ENCODE measurements around the gene CRIM1.

Gene CRIM1

DNA sequence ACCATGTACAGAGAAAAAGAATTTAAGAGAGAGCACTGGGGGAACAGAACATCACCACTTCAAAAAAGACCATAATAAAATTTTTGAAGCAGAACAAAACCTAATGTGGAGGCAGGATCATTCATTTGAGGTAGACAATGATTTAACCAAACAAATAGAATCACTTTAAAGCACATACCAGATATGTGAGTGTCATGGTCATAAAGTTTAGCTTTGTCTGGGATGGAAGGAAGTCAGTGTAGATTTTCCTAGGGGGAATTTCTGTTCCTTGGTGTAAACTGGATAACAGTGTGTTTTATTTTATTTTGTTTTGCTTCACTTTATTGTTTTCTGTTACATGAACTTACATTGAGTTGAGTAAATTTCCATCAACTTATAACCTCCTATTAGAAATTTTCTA, 120.8 kb downstream of the CRIM1 start:
- TF ChIP-seq, protein P1, sequence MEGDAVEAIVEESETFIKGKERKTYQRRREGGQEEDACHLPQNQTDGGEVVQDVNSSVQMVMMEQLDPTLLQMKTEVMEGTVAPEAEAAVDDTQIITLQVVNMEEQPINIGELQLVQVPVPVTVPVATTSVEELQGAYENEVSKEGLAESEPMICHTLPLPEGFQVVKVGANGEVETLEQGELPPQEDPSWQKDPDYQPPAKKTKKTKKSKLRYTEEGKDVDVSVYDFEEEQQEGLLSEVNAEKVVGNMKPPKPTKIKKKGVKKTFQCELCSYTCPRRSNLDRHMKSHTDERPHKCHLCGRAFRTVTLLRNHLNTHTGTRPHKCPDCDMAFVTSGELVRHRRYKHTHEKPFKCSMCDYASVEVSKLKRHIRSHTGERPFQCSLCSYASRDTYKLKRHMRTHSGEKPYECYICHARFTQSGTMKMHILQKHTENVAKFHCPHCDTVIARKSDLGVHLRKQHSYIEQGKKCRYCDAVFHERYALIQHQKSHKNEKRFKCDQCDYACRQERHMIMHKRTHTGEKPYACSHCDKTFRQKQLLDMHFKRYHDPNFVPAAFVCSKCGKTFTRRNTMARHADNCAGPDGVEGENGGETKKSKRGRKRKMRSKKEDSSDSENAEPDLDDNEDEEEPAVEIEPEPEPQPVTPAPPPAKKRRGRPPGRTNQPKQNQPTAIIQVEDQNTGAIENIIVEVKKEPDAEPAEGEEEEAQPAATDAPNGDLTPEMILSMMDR (IDR thresholded peaks at IDR 0.05): no peak
- no peak overlapping the region for H3K4me3 ChIP-seq
- H3K27ac ChIP-seq: peak overlapping the region in 1 of 2 donors; percentile 83
- DNase-seq (ENCODE audit: low spot score): no peak

DNA sequence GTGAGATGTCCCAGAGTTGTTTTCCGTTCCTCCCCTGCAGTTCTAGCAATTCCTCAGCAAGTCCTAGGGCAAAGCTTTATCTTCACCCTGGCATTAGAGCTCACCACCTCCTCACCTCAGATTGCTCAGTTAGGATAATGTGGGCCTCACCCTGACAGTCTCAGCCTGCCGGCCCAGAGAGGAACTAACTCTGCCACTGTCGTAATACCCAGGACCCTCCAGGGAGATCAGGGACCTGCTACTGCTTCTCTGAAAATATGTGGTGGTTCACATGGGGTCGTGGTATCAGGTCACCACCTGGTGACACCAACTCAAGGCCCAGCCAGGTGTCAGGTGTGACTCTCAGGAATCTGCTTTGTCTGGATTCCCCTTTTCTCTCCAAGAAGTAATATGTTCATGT, 121.7 kb downstream of the CRIM1 start:
- Histone ChIP-seq H3K4me3 (no peak overlapping the region), H3K27ac (peak overlapping the region; percentile 55 to 83)
- no peak for DNase-seq (ENCODE audit: low spot score)
- TF ChIP-seq, protein P1 (IDR thresholded peaks at IDR 0.05): no peak

DNA sequence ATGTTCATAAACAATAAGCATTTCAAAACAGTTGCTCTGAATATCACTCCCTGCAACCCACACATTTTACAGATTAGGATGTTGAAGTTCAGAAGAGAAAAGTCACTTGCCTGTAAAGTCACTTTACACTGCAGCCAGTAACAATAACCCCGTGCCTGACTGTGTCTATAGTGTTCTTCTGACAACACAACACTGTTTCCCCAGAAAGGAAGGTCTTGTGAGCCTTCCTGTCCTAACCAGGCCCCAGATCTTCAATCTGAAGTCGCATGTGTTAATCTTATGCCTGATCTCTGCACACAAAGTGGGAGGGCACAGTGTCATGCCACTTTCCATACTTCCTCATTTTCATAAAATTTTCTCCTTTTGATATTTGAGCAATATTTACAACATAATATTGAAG, 122.2 kb downstream of the CRIM1 start:
- Histone ChIP-seq H3K27ac (peak overlapping the region; percentile 55 to 83), H3K4me3 (no peak overlapping the region)
- TF ChIP-seq, protein P1 (IDR thresholded peaks at IDR 0.05): no peak
- DNase-seq (ENCODE audit: low spot score): no peak

DNA sequence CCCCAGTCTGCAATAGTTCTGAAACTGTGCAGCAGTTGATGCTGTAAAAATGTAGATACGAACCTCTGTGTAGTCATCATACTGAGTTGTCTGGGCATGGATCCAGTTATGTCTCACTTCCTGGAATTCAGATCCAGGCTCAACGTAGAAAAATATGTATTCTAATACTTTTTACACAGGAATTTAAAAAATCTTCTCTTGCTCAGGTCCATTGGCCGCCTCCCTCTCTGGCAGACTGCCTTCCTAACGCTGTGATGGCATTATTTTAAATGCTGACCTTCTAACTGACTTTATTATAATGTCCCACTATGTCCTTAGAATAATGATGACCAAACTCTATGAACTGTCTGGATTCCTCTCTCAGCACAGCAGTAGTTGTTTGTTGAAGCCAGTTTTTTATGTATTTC, 122.8 kb downstream of the CRIM1 start:
- DNase-seq (ENCODE audit: low spot score): no peak
- H3K27ac ChIP-seq: peak overlapping the region; percentile 55 to 83
- peak overlapping the region; percentile 18 for H3K4me3 ChIP-seq
- TF ChIP-seq, protein P1 (IDR thresholded peaks at IDR 0.05): no peak

DNA sequence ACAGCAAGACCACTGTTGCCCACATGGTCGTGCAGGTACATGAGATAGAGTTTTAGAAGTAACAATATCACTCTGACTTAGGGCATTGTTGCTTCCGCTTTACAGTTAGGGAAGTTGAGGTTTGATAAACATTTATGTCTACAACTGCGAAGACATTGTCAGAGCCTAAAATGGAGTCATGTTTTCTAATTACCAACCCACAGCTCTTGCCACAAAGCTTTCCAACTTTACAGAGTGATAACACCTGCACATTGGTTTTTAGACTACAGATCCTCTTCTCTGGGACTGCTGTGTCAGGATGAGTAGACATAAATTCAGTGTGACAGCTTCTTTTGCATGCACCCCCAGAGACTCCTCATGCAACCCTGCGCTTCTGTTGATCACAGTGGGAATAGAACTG, 123.4 kb downstream of the CRIM1 start:
- Histone ChIP-seq H3K27ac (peak overlapping the region; percentile 55 to 83), H3K4me3 (no peak overlapping the region)
- TF ChIP-seq, protein P1 (IDR thresholded peaks at IDR 0.05): no peak
- DNase-seq (ENCODE audit: low spot score): no peak

DNA sequence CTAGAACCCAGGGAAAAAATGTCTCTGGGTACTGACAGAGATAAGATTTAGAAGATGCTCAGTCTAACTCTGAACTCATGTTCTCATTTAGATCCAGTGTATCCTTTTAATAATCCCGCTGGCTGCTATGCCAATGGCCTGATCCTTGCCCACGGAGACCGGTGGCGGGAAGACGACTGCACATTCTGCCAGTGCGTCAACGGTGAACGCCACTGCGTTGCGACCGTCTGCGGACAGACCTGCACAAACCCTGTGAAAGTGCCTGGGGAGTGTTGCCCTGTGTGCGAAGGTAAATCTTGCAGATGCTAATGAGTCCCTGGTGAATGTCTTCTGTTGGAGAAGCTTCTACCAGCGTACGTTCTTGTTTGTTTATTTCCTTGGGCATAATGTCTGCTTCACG, 123.8 kb downstream of the CRIM1 start:
- TF ChIP-seq, protein P1 (IDR thresholded peaks at IDR 0.05): no peak
- no peak for DNase-seq (ENCODE audit: low spot score)
- H3K27ac ChIP-seq: peak overlapping the region in 1 of 2 donors; percentile 83
- H3K4me3 ChIP-seq: no peak overlapping the region

DNA sequence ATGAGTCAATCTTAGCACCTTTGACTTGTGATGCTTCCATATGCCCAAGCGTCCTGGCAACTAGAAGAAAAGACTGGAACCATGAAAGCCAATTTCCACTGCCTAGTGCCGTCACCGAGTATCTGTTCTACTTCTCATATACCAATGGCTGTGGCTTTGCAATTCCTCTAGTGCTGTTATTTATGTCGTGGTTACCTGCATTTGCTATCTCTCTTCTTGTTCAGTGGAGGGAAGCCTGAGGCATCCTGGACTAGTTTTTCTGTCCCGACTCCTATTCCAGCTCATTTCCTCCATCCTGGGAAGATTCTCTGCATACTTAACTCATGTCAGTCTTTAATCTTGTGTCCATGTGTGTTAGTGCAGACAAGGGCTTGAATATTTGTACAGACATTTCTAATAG, 124.5 kb downstream of the CRIM1 start:
- no peak overlapping the region for H3K4me3 ChIP-seq
- DNase-seq (ENCODE audit: low spot score): no peak
- peak overlapping the region in 1 of 2 donors; percentile 46 for H3K27ac ChIP-seq
- TF ChIP-seq, protein P1 (IDR thresholded peaks at IDR 0.05): no peak

All from coronary artery (tissue), 2 donors.